Activated CD4-positive, alpha-beta T cell treated with anti-CD3 and anti-CD28 coated beads, Interleukin-2, Interleukin-4, amounts not matched to agents 100 ng/mL and 50 ng/mL, durations not matched to agents 16 hours and 8 hours (primary cell): ENCODE measurements around the gene ACP4.
"Not testable (repeated sequence)": the region's sequence is repeated elsewhere in the genome, so short reads cannot be mapped to it uniquely, and the experiment has no call there.

Experiments
- DNase-seq: peaks from one replicate; pipeline ENCODE4 v3.0.0-alpha.2; 2020; ENCODE audit warnings: low spot score

ACP4 gene

DNA sequence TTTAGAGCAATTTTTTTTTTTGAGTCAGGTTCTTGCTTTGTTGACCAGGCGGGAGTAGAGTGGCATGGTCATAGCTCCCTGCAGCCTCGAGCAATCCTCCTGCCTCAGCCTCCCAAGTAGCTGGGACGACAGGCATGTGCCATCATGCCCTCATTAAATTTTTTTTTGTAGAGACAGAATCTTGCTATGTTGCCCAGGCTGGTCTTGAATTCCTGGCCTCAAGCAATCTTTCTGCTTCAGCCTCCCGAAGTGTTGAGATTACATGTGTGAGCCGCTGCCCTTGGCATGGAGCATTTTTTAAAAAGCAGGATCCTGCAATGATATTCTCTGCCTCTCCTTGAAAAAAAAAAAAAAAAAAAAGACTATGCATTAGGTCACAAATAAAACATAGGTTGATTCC lies 14.1 kb upstream of the ACP4 start:
- no peak for DNase-seq

DNA sequence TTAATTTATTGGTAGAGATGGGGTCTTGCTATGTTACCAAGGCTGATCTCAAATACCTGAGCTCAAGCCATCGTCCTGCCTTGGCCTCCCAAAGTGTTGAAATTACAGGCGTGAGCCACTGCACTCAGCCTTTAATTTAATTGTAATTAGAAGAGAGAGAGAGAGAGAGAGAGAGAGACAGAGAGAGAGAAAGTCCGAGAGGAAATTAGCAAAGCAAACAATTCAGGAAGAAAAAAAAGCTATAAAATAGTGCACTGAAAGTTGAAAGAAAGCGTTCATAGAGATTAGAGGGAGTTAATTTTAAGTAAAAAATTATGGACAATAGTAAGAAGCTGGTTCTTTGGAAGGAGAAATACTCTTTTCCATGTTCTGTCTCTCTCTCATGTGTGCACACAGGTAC lies 13.0 kb upstream of the ACP4 start:
- DNase-seq, result no peak

DNA sequence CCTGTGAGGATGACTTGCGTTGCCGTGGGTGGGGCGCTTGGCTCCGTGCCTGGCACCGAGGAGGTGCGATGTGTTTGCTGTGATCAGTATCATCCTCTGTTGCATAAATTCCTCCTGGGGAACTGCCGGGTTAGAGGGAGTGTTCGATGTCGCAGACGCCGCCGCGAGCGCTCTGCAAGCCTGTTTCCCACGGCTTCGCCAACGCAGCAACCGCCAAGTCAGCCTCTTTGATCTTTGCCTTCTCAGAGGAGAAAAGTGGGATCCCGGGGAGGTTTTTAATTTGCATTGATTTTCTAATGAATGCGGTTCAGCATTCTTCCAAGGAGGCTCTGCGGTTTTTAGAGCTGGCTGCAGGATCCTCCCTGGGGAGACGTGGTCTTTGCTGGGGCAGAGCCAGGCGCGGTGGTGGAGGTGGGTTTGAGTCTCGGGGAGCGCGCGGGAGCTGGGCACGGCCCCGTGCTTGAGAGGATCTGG lies 12.3 kb upstream of the ACP4 start:
- DNase-seq, result no peak

DNA sequence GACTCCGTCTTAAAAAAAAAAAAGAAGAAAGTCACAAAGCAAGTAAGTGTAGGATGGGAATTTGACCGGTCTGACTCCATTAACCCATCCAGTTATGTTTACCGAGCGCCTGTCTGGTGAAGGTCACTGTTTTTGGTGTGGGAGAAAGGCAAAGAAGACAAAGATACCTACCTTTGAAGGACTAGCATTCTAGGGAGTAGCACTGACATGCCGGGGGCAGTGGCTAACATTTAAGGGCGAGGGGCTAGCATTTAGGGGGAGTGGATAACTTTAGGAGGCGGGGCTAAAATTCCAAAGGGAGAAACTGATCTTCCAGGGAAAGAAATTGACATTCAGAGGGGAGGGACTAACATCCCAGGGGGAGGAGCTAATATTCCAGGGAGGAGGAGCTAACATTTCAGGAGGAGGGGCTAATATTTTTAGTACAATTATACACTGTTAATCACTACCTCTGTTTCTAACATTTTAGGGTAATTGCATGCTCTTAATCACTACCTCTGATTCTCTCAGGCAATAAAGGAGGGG lies 11.2 kb upstream of the ACP4 start:
- no peak for DNase-seq

DNA sequence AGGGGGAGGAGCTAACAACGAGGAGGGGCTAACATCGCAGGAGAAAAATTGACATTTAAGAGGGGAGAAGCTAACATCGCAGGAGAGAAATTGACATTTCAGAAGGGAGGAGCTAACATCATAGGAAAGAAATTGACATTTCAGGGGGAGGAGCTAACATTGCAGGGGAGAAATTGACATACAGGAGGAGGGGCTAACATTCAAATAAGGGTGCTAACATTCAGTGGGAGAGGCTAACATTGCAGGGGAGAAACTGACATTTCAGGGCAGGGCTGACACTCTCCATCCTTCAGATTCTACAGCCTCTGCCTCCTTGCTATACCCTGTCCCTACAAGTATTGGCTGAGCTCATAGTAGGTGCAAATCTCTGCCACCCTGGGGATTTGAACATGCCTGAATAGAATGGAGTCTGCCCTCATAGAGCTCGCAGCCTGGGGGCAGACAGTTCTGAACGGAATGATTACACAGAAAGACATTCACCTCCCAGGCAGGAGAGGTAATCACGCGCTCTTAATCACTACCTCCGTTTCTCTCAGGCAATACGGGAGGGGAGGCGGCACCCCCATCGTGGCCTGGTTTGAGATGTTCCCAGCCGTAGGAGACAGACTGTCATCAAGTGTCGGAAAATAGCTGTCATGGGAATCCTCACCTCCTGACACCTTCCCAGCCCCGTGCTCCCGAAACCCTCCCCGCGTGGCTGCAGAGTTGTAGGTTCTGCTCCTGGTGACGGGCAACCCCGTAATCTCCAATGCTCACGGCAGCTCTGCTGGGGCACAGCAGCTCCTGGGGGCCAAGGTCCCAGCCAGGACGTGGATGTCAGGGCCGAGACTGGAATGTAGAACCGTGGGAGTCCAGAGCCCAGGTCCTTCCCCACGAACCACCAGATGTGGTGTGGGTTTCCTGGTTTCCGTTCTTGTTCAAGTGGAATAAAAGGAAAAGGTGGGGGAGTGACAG lies 10.4 kb upstream of the ACP4 start:
- DNase-seq, result no peak

DNA sequence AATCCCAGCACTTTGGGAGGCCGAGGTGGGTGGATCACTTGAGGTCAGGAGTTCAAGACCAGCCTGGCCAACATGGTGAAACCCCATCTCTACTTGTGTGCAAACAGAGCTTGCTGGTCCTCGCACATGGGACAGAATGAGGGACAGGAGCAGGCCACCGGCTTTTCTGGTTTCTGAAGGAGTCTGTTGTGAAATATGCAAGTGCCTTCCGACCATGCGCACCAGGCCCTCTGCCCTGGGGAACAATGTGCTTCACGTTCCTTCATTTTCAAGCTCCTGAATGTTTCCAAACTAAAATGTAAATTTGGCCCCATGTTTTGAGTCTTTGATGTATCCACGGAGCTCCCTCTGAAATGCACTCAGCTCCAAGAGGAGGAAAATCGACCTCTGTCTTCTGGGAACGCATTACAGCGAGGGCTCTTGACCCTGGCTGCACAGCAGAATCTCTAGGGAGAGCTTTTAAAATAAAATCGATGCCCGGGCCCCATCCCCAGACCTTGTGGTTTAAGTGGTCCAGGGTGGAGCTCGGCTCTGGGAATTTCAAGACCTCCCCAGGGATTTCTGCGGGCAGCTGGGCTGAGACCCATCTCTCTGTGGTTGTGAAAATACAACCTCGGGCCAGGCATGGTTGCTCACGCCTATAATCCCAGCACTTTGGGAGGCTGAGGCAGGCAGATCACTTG lies 9.3 kb upstream of the ACP4 start:
- no peak for DNase-seq

DNA sequence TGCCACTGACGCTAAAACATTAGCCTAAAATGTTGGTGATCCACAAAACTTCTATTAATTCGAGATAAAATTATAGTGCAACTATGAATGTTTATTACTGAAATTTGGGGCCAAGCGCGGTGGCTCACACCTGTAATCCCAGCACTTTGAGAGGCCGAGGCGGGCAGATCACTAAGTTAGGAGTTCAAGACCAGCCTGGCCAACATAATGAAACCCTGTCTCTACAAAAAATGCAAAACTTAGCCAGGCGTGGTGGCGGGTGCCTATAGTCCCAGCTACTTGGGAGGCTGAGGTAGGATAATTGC lies 6.4 kb upstream of the ACP4 start:
- DNase-seq, result not testable (repeated sequence)

DNA sequence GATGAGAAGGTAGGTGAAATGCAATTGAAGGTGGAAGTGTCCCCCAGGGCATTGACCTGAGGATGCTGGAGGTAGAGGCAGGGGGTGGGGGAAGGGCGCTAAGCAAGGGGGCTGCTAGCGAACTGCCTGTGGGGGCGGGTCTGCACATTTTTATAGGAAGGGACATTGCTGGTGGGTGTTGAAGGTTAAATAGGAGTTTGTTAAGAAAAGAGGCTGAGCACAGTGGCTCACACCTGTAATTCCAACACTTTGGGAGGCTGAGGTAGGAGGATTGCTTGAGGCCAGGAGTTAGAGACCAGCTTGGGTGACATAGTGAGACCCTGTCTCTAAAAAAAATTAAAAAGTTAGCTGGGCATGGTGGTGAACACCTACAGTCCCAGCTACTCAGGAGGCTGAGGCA lies 5.5 kb upstream of the ACP4 start:
- no peak for DNase-seq

DNA sequence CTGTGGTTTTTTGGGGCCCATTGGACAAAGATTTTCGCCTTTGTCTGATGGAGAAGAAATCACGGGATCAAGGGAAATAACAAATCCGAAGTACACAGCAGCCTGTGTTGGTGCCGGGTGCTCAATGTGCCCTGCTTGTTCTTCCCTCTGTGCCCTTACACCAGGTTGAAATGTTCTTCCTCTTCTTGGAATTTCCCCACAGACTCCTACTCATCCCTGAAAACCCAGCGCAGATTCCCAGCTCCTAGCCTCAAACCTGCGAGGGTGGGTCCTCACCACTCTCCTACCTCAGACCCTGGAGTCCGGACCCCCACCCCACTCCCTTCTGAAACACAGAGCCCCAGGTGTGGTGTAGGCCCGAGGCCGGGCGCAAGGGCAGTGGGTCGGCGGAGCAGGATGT lies 4.9 kb upstream of the ACP4 start:
- DNase-seq, result no peak

DNA sequence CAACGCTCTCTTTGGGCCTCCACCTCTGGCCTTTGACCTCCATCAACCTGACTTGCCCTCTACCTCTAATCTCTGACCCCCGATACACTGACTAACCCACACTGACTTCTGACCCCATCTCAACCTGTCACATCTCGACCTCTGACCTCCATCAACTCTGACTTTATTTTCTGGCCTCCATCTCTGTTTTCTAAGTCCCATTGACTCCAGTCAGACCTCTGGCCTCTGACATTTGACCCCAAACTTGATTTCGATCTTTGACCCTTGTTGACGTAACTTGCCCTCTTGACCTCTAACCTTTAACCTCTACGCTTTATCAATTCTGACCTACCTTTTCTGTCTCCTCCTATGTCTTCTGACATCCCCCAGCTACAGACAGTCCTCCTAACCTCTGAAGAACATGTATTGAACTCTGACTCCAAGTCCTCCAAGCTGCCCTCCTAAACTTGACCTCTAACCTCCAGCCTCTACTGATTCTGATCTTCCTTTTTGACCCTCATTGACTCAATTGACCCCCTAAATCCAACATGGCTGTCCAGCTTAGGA lies 780 bp downstream of the ACP4 start:
- no peak for DNase-seq

DNA sequence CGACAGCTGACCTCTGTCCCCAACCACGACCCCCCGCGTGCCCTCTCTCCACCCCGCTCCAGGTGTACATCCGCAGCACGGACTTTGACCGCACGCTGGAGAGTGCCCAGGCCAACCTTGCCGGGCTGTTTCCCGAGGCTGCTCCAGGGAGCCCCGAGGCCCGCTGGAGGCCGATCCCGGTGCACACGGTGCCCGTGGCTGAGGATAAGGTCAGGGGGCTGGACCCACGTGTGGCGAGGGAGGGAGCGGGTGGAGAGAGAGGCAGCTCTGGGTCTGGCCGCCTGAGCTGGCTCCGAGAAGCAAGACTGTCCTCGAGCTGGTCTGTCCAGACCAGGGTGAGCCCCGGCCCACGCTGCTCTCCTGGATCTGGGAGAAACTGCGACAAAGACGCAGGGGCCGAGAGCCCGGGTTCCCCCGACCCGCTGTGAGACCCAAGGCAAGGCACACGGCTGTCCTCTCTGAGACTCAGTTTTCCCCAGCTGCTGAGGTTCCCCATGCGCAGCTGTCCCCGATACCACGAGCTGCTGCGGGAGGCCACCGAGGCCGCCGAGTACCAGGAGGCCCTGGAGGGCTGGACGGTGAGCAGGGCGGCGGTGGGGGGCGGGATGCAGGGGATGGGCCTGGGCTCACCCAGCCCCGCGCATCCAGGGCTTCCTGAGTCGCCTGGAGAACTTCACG lies 1.5 kb downstream of the ACP4 start:
- DNase-seq, result no peak

DNA sequence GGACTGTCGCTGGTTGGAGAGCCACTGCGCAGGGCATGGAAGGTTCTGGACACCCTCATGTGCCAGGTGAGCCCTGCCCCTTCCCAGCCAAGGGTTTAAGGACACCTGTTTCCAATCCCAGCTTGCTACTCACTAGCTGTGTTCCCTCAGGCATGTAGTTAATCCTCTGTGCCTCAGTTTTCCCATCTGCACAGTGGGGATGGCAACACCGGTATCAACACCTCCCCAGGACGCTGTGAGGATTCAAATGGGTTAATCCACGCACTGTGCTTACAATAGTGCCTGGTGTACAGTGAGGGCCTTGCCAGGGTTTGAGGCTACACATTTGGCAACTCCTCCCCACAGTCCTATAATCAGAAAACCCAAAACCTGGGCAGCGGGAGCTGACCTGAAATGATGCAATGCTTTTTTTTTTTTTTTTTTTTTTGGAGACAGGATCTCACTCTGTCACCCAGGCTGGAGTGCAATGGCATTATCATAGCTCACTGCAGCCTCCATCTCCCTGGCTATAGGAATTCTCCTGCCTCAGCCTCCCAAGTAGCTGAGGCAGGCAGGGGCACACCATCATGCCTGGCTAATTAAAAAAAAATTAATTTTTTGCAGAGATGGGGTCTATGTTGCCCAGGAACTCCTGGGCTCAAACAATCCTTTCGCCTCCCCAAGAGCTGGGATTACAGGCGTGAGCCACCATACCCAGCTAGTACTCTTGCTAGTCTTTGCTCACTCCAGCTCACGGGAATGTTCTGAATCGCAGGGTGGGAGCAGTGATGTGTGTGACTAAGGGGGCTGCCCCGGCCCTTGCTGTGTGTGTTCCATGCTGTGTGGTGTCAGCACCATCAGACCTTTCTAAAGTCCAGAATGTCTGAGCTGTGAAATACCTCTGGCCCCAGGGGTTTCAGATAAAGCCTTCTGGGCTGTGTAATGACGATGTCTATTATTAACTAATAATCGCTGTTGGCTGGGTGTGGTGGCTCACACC lies 2.3 kb downstream of the ACP4 start:
- no peak for DNase-seq

DNA sequence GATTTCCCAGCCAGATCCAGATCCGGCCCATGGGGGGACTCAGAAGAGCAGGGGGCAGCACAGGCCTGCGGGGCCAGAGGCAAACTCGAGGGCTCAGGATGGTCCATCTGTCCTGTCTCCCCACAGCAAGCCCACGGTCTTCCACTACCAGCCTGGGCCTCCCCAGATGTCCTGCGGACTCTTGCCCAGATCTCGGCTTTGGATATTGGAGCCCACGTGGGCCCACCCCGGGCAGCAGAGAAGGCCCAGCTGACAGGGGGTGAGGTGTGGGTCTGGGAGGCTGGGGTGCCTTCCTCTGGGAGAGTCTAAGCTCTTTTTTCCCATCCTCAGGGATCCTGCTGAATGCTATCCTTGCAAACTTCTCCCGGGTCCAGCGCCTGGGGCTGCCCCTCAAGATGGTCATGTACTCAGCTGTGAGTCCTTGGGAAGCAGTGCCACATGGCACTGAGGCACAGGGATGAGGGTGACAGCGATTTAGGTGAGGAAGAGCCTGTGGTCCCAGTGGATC lies 3.4 kb downstream of the ACP4 start:
- DNase-seq, result no peak

DNA sequence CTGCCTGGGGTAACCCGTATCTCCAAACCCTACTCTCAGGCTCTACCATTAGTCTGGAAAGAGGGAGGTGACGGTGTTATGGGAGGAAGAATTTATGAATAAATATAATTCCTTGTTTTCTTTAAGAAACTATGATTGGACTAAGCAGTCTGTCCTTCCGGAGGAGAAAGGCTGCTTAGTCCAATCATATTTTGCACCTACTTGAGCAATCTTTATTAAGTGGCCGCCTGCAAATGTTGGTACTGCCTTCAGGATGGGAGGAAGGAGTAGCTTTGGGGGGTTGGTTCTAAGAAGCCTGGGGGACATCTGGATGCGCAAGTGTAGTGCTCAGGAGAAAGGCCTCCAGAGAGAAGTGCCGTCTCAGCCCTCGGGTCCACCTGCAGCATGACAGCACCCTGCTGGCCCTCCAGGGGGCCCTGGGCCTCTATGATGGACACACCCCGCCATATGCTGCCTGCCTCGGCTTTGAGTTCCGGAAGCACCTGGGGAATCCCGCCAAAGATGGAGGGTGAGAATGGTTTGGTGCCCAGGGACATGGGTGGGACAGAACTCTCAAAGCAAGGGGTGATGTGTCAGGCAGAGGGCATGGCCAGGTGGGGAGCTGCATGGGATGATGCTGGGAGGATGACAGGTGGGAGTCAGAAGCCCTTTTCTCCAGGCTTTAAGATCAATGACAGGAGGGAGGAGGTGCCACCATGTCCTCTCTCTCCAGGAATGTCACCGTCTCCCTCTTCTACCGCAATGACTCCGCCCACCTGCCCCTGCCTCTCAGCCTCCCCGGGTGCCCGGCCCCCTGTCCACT lies 4.1 kb downstream of the ACP4 start:
- peak; percentile 44 for DNase-seq

DNA sequence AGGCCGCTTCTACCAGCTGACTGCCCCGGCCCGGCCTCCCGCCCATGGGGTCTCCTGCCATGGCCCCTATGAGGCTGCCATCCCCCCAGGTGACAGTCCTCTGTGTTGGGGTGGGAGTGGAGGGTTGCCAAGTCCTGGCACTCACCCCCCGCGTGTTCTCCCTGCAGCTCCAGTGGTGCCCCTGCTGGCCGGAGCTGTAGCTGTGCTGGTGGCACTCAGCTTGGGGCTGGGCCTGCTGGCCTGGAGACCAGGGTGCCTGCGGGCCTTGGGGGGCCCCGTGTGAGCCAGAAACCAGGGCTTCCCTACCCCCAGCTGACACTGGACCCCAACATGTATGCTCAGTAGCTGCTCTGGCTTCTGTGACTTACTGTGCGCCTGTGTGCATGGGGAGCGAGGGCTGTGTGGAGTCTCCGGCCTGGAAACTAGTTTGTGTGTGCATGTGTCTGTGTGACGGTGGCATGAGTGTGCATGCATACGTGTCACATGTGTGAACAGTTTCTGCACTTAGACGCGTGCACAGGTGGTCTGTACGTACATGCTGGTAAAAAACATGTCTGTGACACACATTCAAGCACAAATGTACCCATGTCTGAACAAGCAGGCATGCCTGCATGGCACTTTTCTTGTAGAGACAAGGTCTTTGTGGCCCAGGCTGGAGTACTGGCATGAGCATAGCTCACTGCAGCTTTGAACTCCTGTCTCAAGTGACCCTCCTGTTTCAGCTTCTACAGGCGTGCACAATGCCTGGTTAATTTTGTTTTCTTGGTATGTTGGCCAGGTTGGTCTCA lies 4.9 kb downstream of the ACP4 start:
- peak; percentile 53 for DNase-seq

DNA sequence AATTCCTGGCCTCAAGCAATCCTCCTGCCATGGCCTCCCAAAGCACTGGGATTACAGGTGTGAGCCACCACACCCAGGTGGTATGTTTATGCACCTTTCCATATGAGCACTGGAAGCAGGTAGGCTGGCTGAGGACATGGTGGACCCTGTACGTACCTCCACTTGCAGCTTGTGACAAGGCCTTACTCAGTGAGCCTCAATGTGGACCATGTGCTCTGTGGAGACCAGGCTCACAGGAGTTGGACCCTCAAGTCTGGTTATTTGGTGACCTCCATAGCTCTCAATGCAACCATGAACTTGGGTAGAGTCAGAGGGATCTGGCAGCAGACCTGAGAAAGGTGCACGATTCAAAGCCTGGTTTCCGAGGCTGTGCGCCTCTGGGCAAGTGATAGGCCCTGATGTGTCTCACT lies 5.5 kb downstream of the ACP4 start:
- no peak for DNase-seq

DNA sequence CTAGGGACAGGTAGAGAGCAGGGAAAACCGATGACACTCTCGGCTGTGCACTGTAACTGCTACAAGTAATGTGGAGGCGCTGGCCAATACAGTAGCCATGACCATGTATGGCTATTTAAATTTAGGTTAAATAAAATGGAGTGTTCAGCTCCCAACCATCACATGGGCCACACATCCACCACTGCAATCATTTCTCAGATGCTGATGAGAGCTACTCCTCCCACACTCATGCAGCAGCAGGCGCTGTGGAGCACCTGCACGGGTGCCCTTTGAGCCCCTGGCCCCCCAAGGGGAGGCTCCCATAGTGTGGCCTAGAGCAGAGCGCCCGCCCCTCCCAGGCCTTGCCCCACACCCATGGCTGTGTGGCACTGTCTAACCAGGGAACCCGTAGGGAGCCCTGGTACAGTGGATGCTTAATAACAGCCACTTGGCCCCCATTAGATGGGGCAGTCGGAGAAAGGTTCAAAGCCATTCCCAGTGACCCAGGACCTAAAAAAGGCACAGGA lies 6.0 kb downstream of the ACP4 start:
- DNase-seq, result no peak

DNA sequence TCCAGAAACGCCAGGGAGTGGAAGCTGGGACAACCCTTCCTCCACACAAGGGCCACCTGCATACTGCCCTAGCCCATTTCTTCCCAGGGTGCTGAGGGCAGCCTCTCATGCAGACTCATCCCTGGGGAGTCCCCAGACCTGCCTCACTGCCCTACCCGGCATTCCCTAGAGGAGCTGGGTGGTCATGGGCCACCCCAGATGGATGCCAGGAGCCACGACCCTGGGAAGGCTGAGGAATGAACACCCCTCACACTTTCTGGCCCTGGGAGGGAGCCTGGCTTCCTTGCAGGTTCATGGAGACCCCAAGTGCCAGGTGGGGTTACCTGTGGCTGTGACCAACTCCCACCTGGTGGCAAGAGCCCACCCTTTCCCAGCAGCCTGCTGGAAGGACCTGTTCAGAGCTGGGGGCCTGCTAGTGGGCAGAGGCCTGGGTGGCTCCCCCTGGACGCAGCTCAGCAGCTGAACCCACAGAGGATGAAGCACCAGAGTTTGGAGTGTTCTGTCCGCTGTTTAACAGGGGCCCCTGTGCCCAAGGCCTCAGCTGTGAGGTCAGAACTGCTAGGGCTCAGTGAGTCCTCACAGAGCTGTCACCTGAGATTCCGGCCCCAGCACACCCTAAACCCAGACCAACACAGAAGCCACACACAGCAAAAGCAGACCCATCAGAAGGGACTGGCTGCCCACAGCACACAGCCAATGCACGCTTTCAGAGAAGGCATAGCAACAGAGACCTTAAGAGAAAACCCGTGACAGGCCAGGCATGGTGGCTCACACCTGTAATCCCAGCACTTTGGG lies 6.6 kb downstream of the ACP4 start:
- DNase-seq, result no peak
